ENCODE data around the gene CD209.
A peak's percentile ranks its signal among the peaks of the same experiment; 100 is the strongest.

CD209 gene

GRCh38 chr19:7792281-7792680 is 44.9 kb upstream of the CD209 start:
- no peaks in the 10 kb centered on the region for H3K36me3 ChIP-seq (ENCODE audit: control insufficient read depth in 1 of 2, insufficient read depth in 2 of 2, low read length in 2 of 2)
- no peak overlapping the region for H3K4me3 ChIP-seq (ENCODE audit: low read depth, low read length)
- peak overlapping the region; percentile 47 for H3K4me2 ChIP-seq (ENCODE audit: low read length)
- peaks cover 14% of the 10 kb centered on the region for H3K27me3 ChIP-seq (ENCODE audit: insufficient read depth, low read length)
- no peak overlapping the region for H4K8ac ChIP-seq (ENCODE audit: low read depth, low read length)
- H3K9me3 ChIP-seq (ENCODE audit: insufficient read depth, low read depth, low read length), result peaks cover 5% of the 10 kb centered on the region
- H2BK120ac ChIP-seq (ENCODE audit: insufficient read depth, low read length, poor library complexity), result peak overlapping the region; percentile 94
- no CpG with 5 or more reads among the region's 7 CpGs for WGBS (ENCODE audit: extremely low coverage, insufficient coverage, insufficient read length)
- H3K23ac ChIP-seq (ENCODE audit: low read length), result no peak overlapping the region
- peaks cover 12% of the 10 kb centered on the region for H3K79me1 ChIP-seq (ENCODE audit: low read length)
- DNase-seq, result peak; percentile 90 to 95
- H2AFZ ChIP-seq (ENCODE audit: insufficient read depth, low read length, poor library complexity), result no peak overlapping the region
- H2AK5ac ChIP-seq (ENCODE audit: low read length), result no peak overlapping the region
- H3K18ac ChIP-seq (ENCODE audit: low read length), result no peak overlapping the region
- H3K4ac ChIP-seq (ENCODE audit: low read depth, low read length), result no peak overlapping the region
- H2BK5ac ChIP-seq (ENCODE audit: low read depth, low read length, poor library complexity), result peak overlapping the region; percentile 66
- peaks cover 22 to 23% of the 10 kb centered on the region in 2 experiments for H3K4me1 ChIP-seq (ENCODE audit: control insufficient read depth in 1 of 2, insufficient read depth in 2 of 2, low read length in 2 of 2)
- H4K12ac ChIP-seq (ENCODE audit: low read depth, low read length), result no peak overlapping the region
- no peak overlapping the region for H3K14ac ChIP-seq (ENCODE audit: low read length)
- H3K27ac ChIP-seq (ENCODE audit: low read depth, low read length), result peak overlapping the region; percentile 88
- peak overlapping the region; percentile 92 for H4K91ac ChIP-seq (ENCODE audit: low read depth, low read length)
- H3K9ac ChIP-seq (ENCODE audit: low read length), result no peak overlapping the region
- H2BK12ac ChIP-seq (ENCODE audit: low read length), result no peak overlapping the region
- H3K79me2 ChIP-seq (ENCODE audit: control insufficient read depth, insufficient read depth, low read length, poor library complexity), result no peaks in the 10 kb centered on the region

- WGBS (ENCODE audit: extremely low coverage, insufficient coverage, insufficient read length), result no CpG with 5 or more reads among the region's 14 CpGs
These were observed 43.1 kb upstream of the CD209 start for GRCh38 chr19:7790416-7790815.

GRCh38 chr19:7789447-7789846 is 42.1 kb upstream of the CD209 start:
- peak in 1 of 2 donors; percentile 37 for DNase-seq
- Histone ChIP-seq H2BK12ac (ENCODE audit: low read length) (peak overlapping the region; percentile 4), H3K4me2 (ENCODE audit: low read length) (peak overlapping the region; percentile 48), H4K12ac (ENCODE audit: low read depth, low read length) (no peak overlapping the region), H3K27me3 (ENCODE audit: insufficient read depth, low read length) (peaks cover 14% of the 10 kb centered on the region), H2AFZ (ENCODE audit: insufficient read depth, low read length, poor library complexity) (no peak overlapping the region), H3K9ac (ENCODE audit: low read length) (no peak overlapping the region), H2BK120ac (ENCODE audit: insufficient read depth, low read length, poor library complexity) (no peak overlapping the region), H3K36me3 (ENCODE audit: control insufficient read depth in 1 of 2, insufficient read depth in 2 of 2, low read length in 2 of 2) (no peaks in the 10 kb centered on the region), H3K14ac (ENCODE audit: low read length) (no peak overlapping the region), H4K8ac (ENCODE audit: low read depth, low read length) (no peak overlapping the region), H3K4me1 (ENCODE audit: control insufficient read depth in 1 of 2, insufficient read depth in 2 of 2, low read length in 2 of 2) (peaks cover 22 to 23% of the 10 kb centered on the region in 2 experiments), H2AK5ac (ENCODE audit: low read length) (no peak overlapping the region), H3K27ac (ENCODE audit: low read depth, low read length) (no peak overlapping the region), H3K18ac (ENCODE audit: low read length) (no peak overlapping the region), H4K91ac (ENCODE audit: low read depth, low read length) (no peak overlapping the region), H3K4ac (ENCODE audit: low read depth, low read length) (no peak overlapping the region), H3K79me1 (ENCODE audit: low read length) (peaks cover 12% of the 10 kb centered on the region), H3K79me2 (ENCODE audit: control insufficient read depth, insufficient read depth, low read length, poor library complexity) (no peaks in the 10 kb centered on the region), H2BK5ac (ENCODE audit: low read depth, low read length, poor library complexity) (no peak overlapping the region), H3K9me3 (ENCODE audit: insufficient read depth, low read depth, low read length) (peaks cover 5% of the 10 kb centered on the region), H3K23ac (ENCODE audit: low read length) (peak overlapping the region; percentile 30), H3K4me3 (ENCODE audit: low read depth, low read length) (no peak overlapping the region)
- WGBS (ENCODE audit: extremely low coverage, insufficient coverage, insufficient read length), result no CpG with 5 or more reads among the region's 31 CpGs

More at GRCh38 chr19:7790416-7790815, 43.1 kb upstream of the CD209 start:
- H2BK120ac ChIP-seq (ENCODE audit: insufficient read depth, low read length, poor library complexity), result no peak overlapping the region
- H3K4me2 ChIP-seq (ENCODE audit: low read length), result no peak overlapping the region
- DNase-seq, result no peak
- H3K79me2 ChIP-seq (ENCODE audit: control insufficient read depth, insufficient read depth, low read length, poor library complexity), result no peaks in the 10 kb centered on the region
- peaks cover 12% of the 10 kb centered on the region for H3K79me1 ChIP-seq (ENCODE audit: low read length)
- H2AFZ ChIP-seq (ENCODE audit: insufficient read depth, low read length, poor library complexity), result no peak overlapping the region
- no peak overlapping the region for H4K12ac ChIP-seq (ENCODE audit: low read depth, low read length)
- no peaks in the 10 kb centered on the region for H3K36me3 ChIP-seq (ENCODE audit: control insufficient read depth in 1 of 2, insufficient read depth in 2 of 2, low read length in 2 of 2)
- peak overlapping the region; percentile 32 for H4K91ac ChIP-seq (ENCODE audit: low read depth, low read length)
- H3K18ac ChIP-seq (ENCODE audit: low read length), result peak overlapping the region; percentile 7
- H2BK12ac ChIP-seq (ENCODE audit: low read length), result peak overlapping the region; percentile 48
- peak overlapping the region; percentile 34 for H3K4ac ChIP-seq (ENCODE audit: low read depth, low read length)
- H3K4me3 ChIP-seq (ENCODE audit: low read depth, low read length), result no peak overlapping the region
- H3K27me3 ChIP-seq (ENCODE audit: insufficient read depth, low read length), result peaks cover 14% of the 10 kb centered on the region
- no peak overlapping the region for H3K23ac ChIP-seq (ENCODE audit: low read length)
- no peak overlapping the region for H3K14ac ChIP-seq (ENCODE audit: low read length)
- H2BK5ac ChIP-seq (ENCODE audit: low read depth, low read length, poor library complexity), result no peak overlapping the region
- peaks cover 22 to 23% of the 10 kb centered on the region in 2 experiments for H3K4me1 ChIP-seq (ENCODE audit: control insufficient read depth in 1 of 2, insufficient read depth in 2 of 2, low read length in 2 of 2)
- peak overlapping the region; percentile 13 for H2AK5ac ChIP-seq (ENCODE audit: low read length)
- no peak overlapping the region for H3K9ac ChIP-seq (ENCODE audit: low read length)
- H3K9me3 ChIP-seq (ENCODE audit: insufficient read depth, low read depth, low read length), result peaks cover 5% of the 10 kb centered on the region
- H3K27ac ChIP-seq (ENCODE audit: low read depth, low read length), result no peak overlapping the region
- H4K8ac ChIP-seq (ENCODE audit: low read depth, low read length), result no peak overlapping the region

GRCh38 chr19:7788933-7789323 is 41.6 kb upstream of the CD209 start:
- Histone ChIP-seq H3K27ac (ENCODE audit: low read depth, low read length) (no peak overlapping the region), H3K18ac (ENCODE audit: low read length) (no peak overlapping the region), H3K4me2 (ENCODE audit: low read length) (peak overlapping the region; percentile 48), H4K91ac (ENCODE audit: low read depth, low read length) (peak overlapping the region; percentile 45), H2BK120ac (ENCODE audit: insufficient read depth, low read length, poor library complexity) (no peak overlapping the region), H3K14ac (ENCODE audit: low read length) (no peak overlapping the region), H4K8ac (ENCODE audit: low read depth, low read length) (no peak overlapping the region), H3K4me3 (ENCODE audit: low read depth, low read length) (no peak overlapping the region), H3K27me3 (ENCODE audit: insufficient read depth, low read length) (peaks cover 14% of the 10 kb centered on the region), H4K12ac (ENCODE audit: low read depth, low read length) (no peak overlapping the region), H3K4me1 (ENCODE audit: control insufficient read depth in 1 of 2, insufficient read depth in 2 of 2, low read length in 2 of 2) (peaks cover 22 to 23% of the 10 kb centered on the region in 2 experiments), H2BK12ac (ENCODE audit: low read length) (no peak overlapping the region), H3K36me3 (ENCODE audit: control insufficient read depth in 1 of 2, insufficient read depth in 2 of 2, low read length in 2 of 2) (no peaks in the 10 kb centered on the region), H3K23ac (ENCODE audit: low read length) (no peak overlapping the region), H3K79me1 (ENCODE audit: low read length) (peaks cover 12% of the 10 kb centered on the region), H3K79me2 (ENCODE audit: control insufficient read depth, insufficient read depth, low read length, poor library complexity) (no peaks in the 10 kb centered on the region), H2BK5ac (ENCODE audit: low read depth, low read length, poor library complexity) (no peak overlapping the region), H2AK5ac (ENCODE audit: low read length) (peak overlapping the region; percentile 30), H3K9me3 (ENCODE audit: insufficient read depth, low read depth, low read length) (peaks cover 5% of the 10 kb centered on the region), H2AFZ (ENCODE audit: insufficient read depth, low read length, poor library complexity) (no peak overlapping the region), H3K4ac (ENCODE audit: low read depth, low read length) (no peak overlapping the region), H3K9ac (ENCODE audit: low read length) (no peak overlapping the region)
- no CpG with 5 or more reads among the region's 23 CpGs for WGBS (ENCODE audit: extremely low coverage, insufficient coverage, insufficient read length)
- no peak for DNase-seq
